Activated CD4-positive, alpha-beta T cell treated with anti-CD3 and anti-CD28 coated beads, Interleukin-2, amount 50 U/mL, for 48 hours (primary cell): ENCODE data around the gene CYB5D1.

Experiments
- DNase-seq, 2 experiments: peaks; one replicate each; pipeline ENCODE4 v3.0.0-alpha.2; 2020

The CYB5D1 gene

GRCh38 chr17:7887038-7887481, 29.3 kb downstream of the CYB5D1 start:
- DNase-seq = no peak

GRCh38 chr17:7887482-7888183, 29.8 kb downstream of the CYB5D1 start:
- peak; percentile 91 to 94 for DNase-seq

- peak; percentile 71 to 81 for DNase-seq
These were observed 30.5 kb downstream of the CYB5D1 start, which contains the start of gene CHD3 for GRCh38 chr17:7888184-7888920. CHD3 (plus strand) TSS chr17:7888789; CDS start chr17:7889001, 212 bp downstream.

GRCh38 chr17:7889166-7889955, 31.6 kb downstream of the CYB5D1 start:
- DNase-seq = peak; percentile 61 to 69

GRCh38 chr17:7893187-7893880, 35.5 kb downstream of the CYB5D1 start:
- no peak for DNase-seq

GRCh38 chr17:7894226-7894625, 36.4 kb downstream of the CYB5D1 start:
- no peak for DNase-seq

GRCh38 chr17:7894866-7895265, 37.1 kb downstream of the CYB5D1 start:
- DNase-seq = no peak

- DNase-seq = no peak
These were observed 39.3 kb downstream of the CYB5D1 start for GRCh38 chr17:7897090-7897489.

GRCh38 chr17:7897773-7898172, 40.0 kb downstream of the CYB5D1 start:
- DNase-seq = no peak

GRCh38 chr17:7903154-7904103, 45.6 kb downstream of the CYB5D1 start:
- no peak for DNase-seq

GRCh38 chr17:7909089-7909488, 51.3 kb downstream of the CYB5D1 start:
- DNase-seq = no peak

GRCh38 chr17:7910281-7910680, 52.5 kb downstream of the CYB5D1 start:
- DNase-seq = no peak

GRCh38 chr17:7910711-7911110, 52.9 kb downstream of the CYB5D1 start:
- DNase-seq = no peak

GRCh38 chr17:7911116-7911515, 53.3 kb downstream of the CYB5D1 start:
- DNase-seq = no peak
